GM21576 (cell line): ENCODE data around the gene BRD3OS.

ENCODE experiments used
- ATAC-seq: cut with Tn5 transposase; IDR thresholded peaks from one replicate; pipeline ENCODE4 v1.9.1; 2021; ENCODE audit warnings: mild to moderate bottlenecking, moderate library complexity; ENCODE audit not compliant: unreplicated experiment

Gene BRD3OS

GRCh38 chr9:134003237-134003636, 22.0 kb upstream of the BRD3OS start:
- no peak for ATAC-seq

GRCh38 chr9:134004131-134004873, 21.0 kb upstream of the BRD3OS start:
- ATAC-seq = no peak

DNA sequence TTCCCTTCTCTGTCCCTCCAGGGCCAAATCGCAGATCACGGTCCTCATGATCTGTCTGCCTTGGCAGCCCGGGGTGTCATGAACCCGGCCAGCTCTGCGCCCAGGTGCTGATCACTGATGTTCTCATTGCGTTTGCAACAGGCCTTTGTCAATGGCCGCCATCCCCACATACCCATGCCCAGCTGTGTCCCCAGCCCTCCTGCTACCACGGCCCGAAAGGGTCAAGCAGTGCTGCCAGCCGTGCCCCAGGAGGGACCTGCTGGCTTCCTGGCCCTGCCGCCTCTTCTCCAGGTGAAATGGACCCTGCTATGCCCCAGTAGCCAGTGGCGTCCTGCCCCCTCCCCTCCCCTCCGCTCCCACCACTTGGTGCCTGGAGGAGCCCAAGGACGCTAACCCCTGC, 20.4 kb upstream of the BRD3OS start:
- ATAC-seq = no peak

DNA sequence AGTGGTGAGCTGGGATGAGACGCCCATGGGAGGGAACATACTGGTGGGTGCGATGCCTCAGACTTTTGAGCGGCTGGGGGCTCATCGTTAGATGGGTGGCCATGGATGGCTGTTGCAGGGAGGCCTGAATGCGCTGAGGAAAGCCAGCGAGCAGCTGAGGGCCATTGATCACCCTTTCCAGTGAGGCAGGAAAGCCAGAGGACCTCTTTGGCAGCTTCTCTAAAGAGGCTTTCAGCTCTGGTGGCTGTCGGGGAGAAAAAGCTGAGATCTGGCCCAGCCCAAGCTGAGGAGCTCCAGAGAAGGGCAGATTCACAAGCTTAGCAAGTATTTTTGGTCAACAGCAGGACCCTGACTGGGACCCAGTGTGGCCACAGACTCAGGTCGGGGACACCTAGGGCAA, 19.9 kb upstream of the BRD3OS start:
- ATAC-seq = no peak

GRCh38 chr9:134007150-134007549, 18.1 kb upstream of the BRD3OS start:
- ATAC-seq = no peak

- ATAC-seq = no peak
Observed at GRCh38 chr9:134007571-134007970, 17.7 kb upstream of the BRD3OS start.

DNA sequence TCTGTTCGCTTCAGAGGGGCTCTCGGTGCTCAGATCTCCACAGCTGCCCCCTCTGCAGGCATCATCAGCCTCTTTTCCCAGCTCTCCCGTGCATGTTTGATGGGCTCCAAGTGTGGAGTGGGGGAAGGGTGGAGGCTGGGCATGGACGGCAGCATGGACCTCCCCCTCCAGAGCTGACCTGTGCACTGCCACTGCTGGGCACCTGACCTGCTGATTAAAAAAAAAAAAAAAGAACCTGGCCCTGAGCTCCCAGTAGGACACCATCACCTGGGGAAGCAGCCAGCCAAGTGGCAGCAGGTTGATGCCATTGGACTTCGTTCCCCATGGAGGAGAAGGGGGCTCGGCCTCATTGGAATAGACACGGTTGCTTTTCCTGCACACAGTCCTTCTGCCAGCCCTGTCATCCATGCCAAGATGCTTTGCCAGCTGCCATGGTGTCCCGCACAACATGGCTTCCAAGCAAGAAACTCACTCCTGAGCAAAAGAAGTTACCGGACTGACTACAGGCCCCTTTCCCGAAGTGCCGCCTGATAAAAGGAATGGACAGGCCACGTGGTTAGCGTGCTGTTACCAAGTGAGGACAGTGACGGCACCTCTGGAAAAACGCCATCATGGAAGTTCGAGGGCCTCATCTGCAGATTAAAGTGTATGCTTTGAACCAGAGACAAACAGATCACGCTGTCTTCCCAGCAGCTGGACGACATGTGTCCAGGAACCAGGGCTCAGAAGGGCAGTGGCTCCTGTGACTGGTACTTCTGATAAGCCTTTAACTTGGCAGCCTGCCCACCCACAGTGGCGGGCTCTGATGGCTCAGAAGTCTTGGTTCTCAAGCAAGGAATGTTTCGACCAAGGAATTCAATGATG, 14.7 kb upstream of the BRD3OS start:
- no peak for ATAC-seq

GRCh38 chr9:134011401-134011800, 13.9 kb upstream of the BRD3OS start:
- ATAC-seq = no peak

GRCh38 chr9:134014946-134015345, 10.3 kb upstream of the BRD3OS start:
- ATAC-seq = no peak

DNA sequence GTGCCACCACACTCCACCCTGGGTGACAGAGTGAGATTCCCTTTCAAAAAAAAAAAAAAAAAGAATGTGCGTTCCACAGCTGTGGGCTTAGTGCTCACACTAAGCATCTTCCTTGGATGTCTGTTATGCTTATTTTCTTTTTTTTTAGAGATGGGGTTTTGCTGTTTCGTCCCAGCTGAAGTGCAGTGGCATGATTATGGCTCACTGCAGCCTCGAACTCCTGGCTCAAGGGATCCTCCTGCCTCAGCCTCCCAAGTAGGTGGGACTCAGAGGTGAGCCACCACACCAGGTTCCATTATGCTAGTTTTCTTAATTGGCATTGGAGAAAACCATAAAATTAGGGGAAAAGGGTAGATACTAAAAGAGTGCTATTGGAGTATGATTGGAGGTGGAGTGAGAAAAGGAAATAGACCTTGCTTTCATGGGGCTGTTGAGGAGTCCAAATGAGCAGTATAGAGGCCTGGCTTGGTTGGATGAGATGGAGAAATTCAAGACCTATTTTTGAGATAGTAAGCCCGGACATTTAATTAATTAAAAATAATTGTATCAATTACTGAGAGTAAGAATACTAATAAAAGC, 978 bp upstream of the BRD3OS start:
- no peak for ATAC-seq

DNA sequence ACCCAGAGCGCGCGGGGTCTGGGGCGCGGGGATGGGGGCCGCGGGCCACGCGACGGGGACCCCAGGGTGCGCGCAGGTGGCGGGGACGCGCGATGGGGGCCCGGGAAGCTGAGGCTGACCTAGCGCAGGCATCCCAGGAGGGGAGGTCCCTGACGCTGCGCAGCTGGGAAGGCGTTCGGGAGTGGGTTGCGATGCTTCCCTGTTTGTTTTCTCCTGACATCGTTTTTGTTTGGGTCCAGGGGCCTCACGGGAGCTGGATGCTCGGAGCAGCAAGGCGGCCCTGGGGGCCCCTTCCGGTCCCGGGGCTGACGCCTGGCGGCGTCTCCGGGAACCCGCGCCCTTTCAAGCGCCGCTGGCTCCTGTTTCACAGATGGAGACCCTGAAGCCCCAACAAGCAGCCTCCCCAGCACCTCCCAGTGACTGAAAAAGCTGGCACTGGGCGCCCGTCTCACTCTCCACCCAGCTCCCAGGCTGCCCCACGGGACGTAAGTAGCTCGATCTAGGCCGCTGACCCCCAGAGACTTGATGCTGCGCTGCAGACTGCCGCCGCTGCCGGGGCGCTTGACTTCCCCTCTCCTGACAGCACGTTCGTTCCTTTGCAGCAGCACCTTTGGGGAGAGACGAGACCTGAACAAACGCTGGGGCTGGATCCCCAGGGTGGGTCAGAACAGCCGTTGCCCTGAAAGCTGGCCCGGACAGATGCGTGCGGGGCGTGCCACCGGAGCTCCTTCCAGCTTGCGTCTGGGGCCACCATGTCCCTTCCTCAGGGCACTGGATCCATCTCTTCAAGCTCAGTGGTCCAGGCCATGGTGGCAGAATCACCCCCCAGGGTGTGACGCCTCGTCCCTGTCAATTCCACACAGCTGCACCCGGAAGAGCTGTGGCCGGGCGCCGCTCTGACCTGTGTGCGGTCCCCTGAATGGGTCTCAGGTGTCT, 593 bp downstream of the BRD3OS start:
- peak; percentile 29 for ATAC-seq

DNA sequence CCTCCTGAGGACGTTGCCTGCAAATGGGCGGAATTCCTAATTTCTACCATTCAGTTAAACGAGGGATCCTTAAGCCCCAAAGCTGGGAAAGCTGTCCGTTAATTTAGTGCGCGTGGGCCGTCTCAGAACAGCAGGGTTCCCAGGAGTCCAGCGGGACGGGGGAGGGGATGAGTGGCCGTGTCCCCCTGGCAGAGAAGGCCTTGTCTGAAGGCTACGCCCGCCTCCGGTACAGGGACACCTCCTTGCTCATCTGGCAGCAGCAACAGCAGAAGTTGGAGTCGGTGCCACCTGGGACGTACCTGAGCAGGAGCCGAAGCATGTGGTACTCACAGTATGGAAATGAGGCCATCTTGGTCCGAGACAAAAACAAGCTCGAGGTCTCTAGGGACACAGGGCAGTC, 1.3 kb downstream of the BRD3OS start:
- ATAC-seq = no peak

DNA sequence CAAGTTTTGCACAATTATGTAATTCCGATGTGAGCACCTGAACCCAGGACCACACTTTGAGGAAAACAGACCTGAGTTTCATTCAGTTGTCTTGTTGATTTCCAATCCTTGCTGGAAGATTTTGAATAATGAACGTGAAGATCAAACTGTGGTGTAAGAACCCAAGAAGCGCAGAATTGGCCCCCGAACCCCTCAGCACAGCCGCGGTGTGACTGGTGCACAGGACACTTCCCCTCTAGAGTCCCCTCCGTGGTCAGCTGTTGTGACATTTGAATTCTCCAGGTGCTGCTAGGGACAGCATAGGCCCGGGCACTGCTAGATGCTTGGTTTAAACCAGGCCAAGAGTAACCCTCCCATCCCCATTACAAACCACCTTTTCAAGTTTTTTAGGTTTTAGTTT, 1.7 kb downstream of the BRD3OS start:
- no peak for ATAC-seq

DNA sequence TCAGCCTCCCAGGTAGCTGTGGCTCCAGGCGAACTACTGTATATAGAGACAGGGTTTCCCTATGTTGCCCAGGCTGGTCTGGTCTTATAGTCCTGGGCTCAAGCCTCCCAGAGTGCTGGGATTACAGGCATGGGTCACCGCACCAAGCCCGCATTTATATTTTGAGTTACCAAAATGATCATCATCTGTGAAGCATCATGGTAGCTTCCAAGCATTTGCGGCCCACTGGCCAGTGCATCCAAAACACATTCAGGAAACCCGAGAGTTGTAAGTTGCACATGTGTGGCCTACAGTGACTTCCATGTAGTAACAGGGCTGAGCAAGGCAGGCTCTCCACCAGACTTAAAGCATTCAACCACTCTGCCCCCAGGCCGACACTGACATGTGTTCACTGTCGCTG, 2.3 kb downstream of the BRD3OS start:
- no peak for ATAC-seq

DNA sequence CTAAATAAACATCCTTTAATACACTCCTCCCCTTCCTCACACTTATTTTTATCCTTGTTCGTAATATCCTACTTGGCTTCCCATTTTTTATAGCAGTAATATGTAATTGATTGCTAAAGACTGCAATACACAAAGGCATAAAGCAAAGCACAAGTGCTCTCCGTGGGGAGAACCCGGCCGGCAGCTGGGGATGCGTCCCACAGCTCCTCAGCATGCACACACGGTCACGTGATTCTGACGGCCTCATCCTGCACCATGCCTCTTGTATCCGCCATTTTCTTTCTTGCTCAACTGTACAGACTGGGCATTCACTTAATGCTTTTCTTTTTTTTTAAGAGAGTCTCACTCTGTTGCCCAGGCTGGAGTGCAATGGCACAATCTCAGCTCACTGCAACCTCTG, 2.8 kb downstream of the BRD3OS start:
- ATAC-seq = no peak

DNA sequence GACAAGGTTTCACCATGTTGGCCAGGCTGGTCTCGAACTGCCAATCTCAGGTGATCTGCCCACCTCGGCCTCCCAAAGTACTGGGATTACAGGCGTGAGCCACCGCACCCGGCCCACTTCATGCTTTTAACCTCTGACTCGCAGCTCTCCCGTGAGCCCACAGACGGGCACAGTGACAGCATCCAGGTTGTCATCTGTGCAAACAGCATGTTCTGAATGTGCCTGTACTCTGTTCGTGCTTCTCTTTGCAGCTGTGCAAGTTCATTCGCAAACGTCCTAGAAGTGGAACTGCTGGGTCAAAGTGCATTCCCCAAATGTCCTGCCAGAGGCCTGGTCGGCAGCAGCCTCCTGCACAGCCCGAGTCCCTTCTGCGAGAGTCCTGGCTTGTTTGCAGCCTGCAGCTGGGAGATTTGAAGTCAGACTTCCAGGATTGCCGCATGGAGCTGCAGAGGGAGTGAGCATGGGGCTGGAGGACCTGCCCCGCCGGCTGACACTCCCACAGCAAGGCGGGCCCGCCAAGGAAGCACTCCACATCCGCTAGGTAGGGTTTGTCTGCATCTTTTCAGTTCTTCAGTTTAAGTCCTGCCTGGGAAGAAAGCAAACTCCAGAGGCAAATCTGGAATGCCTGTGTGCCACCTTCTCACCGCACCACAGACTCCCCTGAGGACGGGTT, 3.4 kb downstream of the BRD3OS start:
- ATAC-seq = no peak

GRCh38 chr9:134029248-134030226, 4.3 kb downstream of the BRD3OS start:
- no peak for ATAC-seq

DNA sequence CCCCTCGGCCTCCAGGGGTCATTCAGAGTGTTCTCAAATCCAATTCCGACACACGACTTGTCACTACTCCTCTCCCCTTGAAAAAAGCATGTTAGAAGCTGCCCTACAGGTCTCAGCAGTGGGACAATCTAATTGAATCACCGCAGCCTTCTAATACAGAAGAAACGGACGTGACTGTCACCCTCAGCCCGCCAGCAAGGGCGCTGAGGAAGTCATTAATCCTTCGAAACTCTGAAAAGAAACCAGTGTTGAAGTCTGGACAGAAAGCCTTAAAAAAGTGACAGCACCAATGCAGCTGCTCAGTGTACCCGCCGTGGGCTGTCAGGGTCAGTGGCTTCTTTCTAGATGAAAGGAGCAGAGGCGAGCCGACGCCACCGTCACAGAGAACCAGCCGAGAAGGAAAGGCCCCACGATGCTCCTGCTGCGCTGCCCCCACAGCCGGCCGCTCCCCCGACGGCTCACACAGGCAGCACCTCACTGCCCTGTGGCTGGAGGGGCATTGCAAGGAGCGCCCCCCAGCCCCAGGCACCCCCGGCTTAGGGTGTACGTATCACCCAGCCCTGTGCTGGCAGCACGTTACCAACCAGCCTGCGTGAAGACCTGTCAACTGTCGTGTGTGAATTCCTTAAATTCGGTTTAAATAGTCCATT, 5.7 kb downstream of the BRD3OS start:
- no peak for ATAC-seq

DNA sequence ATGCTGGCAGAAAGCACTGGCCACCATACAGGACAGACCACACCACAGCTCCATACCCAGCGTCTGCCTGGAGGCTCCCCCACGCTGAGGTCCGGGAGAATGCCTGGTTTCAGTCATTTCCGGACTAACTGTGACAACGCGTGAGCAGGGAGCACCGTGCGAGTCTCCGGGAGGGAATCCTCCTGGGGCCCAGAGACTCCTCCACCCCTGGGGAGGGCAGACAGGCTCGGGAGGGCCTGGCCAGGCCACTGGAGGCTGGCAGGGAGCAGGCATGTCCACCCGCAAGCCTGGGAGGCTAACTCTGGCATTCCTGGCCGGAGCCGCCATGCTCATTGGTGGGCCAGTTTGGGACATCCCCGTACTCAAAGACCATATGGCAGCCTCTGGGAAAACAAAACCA, 6.5 kb downstream of the BRD3OS start:
- ATAC-seq = no peak
